Uterine smooth muscle cell (primary cell): ENCODE measurements around the gene OSBPL6. TPM values are rescaled to one million over a fixed set of nuclear protein-coding genes. Genes with fewer than 3 reads are reported as not detected.

ENCODE experiments used
- total RNA-seq: library from RNA; depleted of rRNA; stranded (reverse); fragments of >200 nt; gene quantifications from 2 replicates; pipeline ENCODE4 v1.2.3, GENCODE V29; 2014

OSBPL6 gene
- 3.6 and 5.9 TPM in 2 replicates for total RNA-seq

DNA sequence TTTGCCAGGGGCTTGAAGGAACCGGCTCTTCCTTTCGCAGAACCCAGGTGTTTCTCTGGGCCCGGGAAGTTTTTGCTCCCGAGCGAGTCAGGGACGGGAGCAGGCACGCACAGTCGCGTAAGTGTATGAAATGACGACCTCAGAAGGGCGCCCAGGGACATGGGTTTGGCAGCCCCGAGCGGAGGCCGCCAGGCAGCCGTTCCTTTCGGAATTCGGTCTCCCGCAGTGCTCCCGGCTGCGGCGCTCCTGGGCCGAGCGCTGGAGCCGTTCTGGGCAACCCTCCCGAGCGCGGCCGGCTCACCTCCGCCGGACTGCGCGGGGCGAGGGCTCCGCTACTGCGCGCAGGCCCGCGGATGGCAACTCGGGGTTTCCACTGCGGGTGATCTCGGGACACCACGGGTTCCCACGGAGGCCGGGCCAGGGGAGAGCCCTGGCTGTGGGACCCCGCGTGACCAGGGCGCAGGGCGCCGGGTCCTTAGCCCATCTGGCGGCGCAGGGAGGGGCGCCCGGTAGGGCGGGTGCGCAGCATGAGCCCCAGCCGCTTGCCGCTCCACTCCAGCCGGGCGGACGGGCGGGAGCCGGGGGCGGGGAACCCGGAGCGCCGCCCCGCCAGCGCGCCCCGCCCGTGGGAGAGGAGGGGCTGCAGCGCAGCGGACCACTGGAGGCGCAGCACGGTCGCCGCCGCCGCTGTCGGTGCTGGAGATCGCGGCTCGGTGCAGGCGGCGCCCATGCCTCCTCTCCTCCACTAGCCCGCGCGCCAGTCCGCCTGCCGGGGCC lies at the start of gene OSBPL6:
TSS of gene OSBPL6 (plus strand) at position 690 of the 777 bp plus-strand sequence. CDS start 111,673 bp downstream, outside the sequence.

DNA sequence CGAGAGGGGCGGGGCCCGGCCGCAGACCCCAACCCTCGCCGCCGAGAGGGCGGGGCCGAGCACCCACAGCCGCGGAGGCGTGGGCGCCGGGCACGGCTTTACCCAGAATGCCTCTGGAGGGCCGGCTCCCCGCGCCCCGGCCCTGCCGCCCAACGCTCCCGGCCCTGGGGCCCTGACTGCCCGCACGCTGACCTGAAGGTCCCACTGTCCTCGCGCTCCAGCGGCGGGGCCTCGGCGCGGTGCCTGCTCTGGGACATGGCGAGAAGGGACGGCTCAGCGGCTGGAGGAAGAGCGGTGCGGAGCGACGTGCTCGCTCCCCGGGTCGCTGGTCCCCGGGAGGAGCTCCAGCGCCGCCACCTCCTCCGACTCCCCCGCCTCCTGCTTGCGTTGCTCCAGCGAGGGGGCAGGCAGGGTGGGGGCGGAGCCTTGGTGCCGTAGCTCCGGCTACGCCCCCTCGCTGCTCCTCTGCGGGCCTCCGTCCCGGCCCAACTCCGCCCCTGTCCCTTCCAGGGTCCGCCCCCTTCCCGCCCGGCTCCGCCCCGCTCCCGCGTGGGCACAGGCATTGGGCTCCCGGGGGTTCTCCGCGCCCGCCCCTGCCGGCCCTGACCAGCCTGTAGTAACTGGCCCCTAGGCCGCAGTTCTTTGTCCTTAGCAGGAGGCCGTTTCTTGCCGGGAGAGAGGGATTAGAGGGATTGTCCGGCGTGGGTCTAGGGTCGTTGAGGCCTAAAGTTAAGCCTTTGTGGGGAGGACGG lies 256.6 kb downstream of the OSBPL6 start, which contains the start of the genes PJVK and PRKRA:
TSS of gene PJVK (plus strand) at position 605 of the 752 bp plus-strand sequence. CDS start 2,032 bp downstream, outside the sequence.
TSS of gene PRKRA (minus strand) at position 402 of the 752 bp plus-strand sequence. CDS start at position 257, 145 bp downstream.

Other genes starting within 250 kb of the OSBPL6 start
- gene PDE11A, start 121.7 kb upstream of the OSBPL6 start, total RNA-seq: 0.33 and 0.50 TPM in 2 replicates
- 25.8 and 26.7 TPM in 2 replicates for gene RBM45, start 82.1 kb upstream of the OSBPL6 start, total RNA-seq